ENCODE data around the gene P4HA3. TPM values are rescaled to one million over a fixed set of nuclear protein-coding genes. Genes with fewer than 3 reads are reported as not detected.

P4HA3 gene
- total RNA-seq, 1 donor from 2014 or later = not detected

DNA sequence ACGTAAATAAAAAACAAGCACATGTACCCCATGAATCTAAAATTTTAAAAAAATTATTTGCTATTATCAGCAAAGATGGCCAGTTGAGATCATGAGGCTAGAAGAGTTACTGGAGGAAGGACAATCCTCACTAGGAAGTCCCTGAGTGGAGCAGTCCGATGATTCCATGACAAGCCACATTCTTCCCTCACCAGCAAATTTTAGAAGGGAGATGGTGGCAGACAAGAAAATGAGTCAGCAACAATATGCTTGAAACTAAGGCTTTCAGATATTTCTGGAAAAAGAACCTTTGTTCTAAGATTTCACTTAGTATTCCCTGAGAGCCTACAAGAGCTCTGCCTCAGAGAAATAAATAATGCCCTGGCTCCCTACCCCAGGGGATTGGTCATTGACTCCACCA lies 34.9 kb downstream of the P4HA3 start:
- Mint-ChIP-seq H3K27me3 (ENCODE audit: unreplicated experiment) (no peaks in the 10 kb centered on the region), H3K36me3 (ENCODE audit: unreplicated experiment) (no peaks in the 10 kb centered on the region), H3K27ac (ENCODE audit: unreplicated experiment) (no peak overlapping the region), H3K9me3 (ENCODE audit: unreplicated experiment) (no peaks in the 10 kb centered on the region), H3K4me3 (ENCODE audit: unreplicated experiment) (no peak overlapping the region), H3K4me1 (ENCODE audit: low read depth, unreplicated experiment) (no peaks in the 10 kb centered on the region)
- DNase-seq = no peak
- TF ChIP-seq, protein P1, sequence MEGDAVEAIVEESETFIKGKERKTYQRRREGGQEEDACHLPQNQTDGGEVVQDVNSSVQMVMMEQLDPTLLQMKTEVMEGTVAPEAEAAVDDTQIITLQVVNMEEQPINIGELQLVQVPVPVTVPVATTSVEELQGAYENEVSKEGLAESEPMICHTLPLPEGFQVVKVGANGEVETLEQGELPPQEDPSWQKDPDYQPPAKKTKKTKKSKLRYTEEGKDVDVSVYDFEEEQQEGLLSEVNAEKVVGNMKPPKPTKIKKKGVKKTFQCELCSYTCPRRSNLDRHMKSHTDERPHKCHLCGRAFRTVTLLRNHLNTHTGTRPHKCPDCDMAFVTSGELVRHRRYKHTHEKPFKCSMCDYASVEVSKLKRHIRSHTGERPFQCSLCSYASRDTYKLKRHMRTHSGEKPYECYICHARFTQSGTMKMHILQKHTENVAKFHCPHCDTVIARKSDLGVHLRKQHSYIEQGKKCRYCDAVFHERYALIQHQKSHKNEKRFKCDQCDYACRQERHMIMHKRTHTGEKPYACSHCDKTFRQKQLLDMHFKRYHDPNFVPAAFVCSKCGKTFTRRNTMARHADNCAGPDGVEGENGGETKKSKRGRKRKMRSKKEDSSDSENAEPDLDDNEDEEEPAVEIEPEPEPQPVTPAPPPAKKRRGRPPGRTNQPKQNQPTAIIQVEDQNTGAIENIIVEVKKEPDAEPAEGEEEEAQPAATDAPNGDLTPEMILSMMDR (IDR thresholded peaks at IDR 0.05; ENCODE audit: partially characterized antibody, unreplicated experiment) = no peak

DNA sequence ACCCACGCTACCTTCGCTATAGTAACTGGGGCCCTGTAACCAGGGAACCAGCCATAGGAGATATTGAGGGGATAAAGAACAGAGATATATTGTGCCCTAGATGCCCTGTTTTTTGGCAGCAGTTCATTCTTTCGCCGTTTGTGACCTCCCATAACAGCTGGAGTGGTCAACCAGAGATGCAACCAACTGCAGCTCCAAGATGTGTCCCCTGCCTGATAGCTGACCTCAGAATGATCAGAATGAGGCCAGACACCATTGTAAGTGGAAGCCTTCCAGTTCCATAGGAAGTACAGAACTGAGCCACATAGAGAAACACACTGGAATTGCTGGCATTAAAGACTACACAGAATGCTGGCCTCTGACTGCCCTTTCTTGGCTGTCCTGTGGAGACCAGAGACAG lies 39.2 kb downstream of the P4HA3 start:
- H3K4me1 Mint-ChIP-seq (ENCODE audit: low read depth, unreplicated experiment) = no peaks in the 10 kb centered on the region
- DNase-seq = no peak
- peaks cover 2% of the 10 kb centered on the region for H3K9me3 Mint-ChIP-seq (ENCODE audit: unreplicated experiment)
- no peak overlapping the region for H3K27ac Mint-ChIP-seq (ENCODE audit: unreplicated experiment)
- H3K36me3 Mint-ChIP-seq (ENCODE audit: unreplicated experiment) = no peaks in the 10 kb centered on the region
- TF ChIP-seq, protein P1 (IDR thresholded peaks at IDR 0.05; ENCODE audit: partially characterized antibody, unreplicated experiment) = no peak
- no peak overlapping the region for H3K4me3 Mint-ChIP-seq (ENCODE audit: unreplicated experiment)
- H3K27me3 Mint-ChIP-seq (ENCODE audit: unreplicated experiment) = peaks cover 2% of the 10 kb centered on the region

DNA sequence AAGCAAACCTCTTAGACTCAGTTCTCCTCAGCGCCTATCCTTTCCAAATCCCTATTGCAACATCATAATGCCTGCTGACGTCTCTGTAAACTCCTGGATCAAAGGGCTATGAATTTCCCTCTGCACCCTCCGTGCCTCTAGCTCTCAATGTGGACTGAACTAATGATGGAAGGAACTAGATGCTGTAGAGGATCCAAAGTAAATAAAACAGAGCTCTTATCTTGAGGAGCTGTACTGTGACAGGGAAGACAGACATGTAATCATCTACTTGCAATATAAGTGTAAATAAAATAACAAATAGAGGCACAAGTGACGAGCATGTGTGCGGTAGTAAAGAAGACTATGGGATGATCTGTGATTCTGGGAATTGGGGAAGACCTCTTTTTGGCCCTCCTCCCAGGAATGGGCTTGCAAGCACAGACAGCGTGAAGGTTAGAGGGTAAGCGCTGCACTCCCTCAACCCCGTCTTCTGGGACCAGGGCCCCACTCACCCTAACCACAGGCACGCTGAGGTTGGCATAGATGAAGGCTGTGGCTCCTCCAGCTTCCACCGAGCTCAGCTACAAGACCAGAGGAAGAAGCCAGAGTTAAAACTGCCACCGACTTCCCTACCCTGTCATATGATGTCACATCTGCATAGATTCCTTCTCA lies 42.2 kb downstream of the P4HA3 start:
- Mint-ChIP-seq H3K4me1 (ENCODE audit: low read depth, unreplicated experiment) (no peaks in the 10 kb centered on the region), H3K9me3 (ENCODE audit: unreplicated experiment) (peaks cover 2% of the 10 kb centered on the region), H3K27me3 (ENCODE audit: unreplicated experiment) (peaks cover 2% of the 10 kb centered on the region), H3K36me3 (ENCODE audit: unreplicated experiment) (no peaks in the 10 kb centered on the region), H3K4me3 (ENCODE audit: unreplicated experiment) (no peak overlapping the region), H3K27ac (ENCODE audit: unreplicated experiment) (no peak overlapping the region)
- no peak for DNase-seq
- TF ChIP-seq, protein P1 (IDR thresholded peaks at IDR 0.05; ENCODE audit: partially characterized antibody, unreplicated experiment) = no peak

DNA sequence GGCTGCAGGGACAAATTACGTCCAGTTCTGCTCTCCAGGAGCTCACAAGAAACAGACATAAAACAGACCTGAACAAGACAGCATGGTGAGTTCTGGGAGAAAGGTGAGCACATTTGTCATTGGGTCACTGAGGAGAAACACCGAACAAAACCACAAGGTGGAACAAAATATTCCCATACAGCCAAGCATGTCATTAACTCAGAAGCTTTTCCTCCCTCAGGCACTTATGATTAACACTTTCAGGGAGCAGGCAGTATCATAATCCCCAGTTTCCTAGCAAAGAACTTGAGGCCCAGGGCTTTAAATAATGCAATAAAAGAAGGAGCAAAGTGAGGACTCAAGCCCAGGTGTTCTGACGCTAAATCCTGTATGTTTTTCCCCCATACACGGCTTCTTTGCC lies 43.0 kb downstream of the P4HA3 start:
- peaks cover 2% of the 10 kb centered on the region for H3K27me3 Mint-ChIP-seq (ENCODE audit: unreplicated experiment)
- no peak for DNase-seq
- H3K4me3 Mint-ChIP-seq (ENCODE audit: unreplicated experiment) = no peak overlapping the region
- H3K27ac Mint-ChIP-seq (ENCODE audit: unreplicated experiment) = no peak overlapping the region
- no peaks in the 10 kb centered on the region for H3K36me3 Mint-ChIP-seq (ENCODE audit: unreplicated experiment)
- H3K4me1 Mint-ChIP-seq (ENCODE audit: low read depth, unreplicated experiment) = no peaks in the 10 kb centered on the region
- TF ChIP-seq, protein P1 (IDR thresholded peaks at IDR 0.05; ENCODE audit: partially characterized antibody, unreplicated experiment) = no peak
- H3K9me3 Mint-ChIP-seq (ENCODE audit: unreplicated experiment) = peaks cover 2% of the 10 kb centered on the region

DNA sequence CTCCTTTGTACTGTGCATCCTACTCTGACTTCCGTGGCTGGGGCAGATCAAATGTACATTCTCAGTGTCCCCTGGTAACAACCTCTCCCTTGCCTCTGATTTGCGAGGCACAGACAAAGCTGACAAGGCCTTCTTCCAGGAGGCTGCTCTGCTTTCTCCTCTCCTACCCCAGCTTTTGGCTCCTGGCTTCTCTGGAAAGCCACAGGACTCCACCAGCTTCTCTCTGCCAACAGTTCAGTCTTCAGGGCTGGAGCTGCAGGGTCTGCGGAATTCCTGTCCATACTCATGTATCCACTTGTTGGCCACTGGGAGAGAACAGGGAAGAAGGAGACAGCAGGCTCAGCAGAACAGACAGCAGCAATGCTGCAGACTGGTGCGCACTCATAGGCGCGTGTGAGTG lies 44.4 kb downstream of the P4HA3 start:
- DNase-seq = no peak
- no peaks in the 10 kb centered on the region for H3K36me3 Mint-ChIP-seq (ENCODE audit: unreplicated experiment)
- peaks cover 5% of the 10 kb centered on the region for H3K27me3 Mint-ChIP-seq (ENCODE audit: unreplicated experiment)
- no peak overlapping the region for H3K27ac Mint-ChIP-seq (ENCODE audit: unreplicated experiment)
- H3K4me3 Mint-ChIP-seq (ENCODE audit: unreplicated experiment) = no peak overlapping the region
- peaks cover 5% of the 10 kb centered on the region for H3K9me3 Mint-ChIP-seq (ENCODE audit: unreplicated experiment)
- TF ChIP-seq, protein P1 (IDR thresholded peaks at IDR 0.05; ENCODE audit: partially characterized antibody, unreplicated experiment) = no peak
- H3K4me1 Mint-ChIP-seq (ENCODE audit: low read depth, unreplicated experiment) = no peaks in the 10 kb centered on the region

Measured in glutamatergic neuron (in vitro differentiated cells).